HG02763 (cell line): ENCODE measurements around the gene AFTPH.

Experiments
- ATAC-seq: cut with Tn5 transposase; IDR thresholded peaks from one replicate; pipeline ENCODE4 v1.9.1; 2021; ENCODE audit warnings: mild to moderate bottlenecking, moderate library complexity; ENCODE audit not compliant: unreplicated experiment

AFTPH gene

DNA sequence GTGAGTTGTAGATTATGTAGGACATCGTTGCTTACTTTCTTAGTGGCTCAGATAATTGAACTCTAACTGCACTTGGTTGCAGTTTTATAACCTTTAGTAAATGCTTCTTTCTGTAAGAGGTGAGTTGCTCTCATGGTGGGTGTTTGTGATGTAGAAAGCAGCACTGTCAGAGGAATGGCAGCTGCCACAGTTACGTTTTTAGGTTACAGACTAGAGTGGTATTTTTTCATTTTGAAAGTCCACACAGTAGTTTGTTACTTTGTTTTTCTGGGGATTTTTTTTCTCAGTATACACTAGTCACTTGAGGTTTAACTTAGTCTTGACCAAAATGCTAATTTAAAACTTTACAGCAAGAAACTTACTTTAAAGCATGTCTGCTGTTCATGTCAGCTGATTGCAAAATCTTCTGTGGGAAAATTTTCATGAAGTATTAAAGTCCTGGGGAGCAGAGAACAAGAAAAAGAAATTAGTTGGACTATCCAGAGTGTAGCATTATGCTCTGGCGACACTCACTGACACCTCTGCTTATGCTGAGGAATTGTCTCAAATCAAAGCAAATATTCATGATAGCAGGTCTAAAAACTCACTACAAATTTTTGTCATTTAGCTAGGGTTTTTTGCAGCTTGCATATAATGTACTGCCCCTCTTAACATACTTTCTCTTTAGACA, 14.8 kb downstream of the AFTPH start:
- ATAC-seq, result peak; percentile 42

- ATAC-seq, result no peak
Observed at GRCh38 chr2:64540615-64541014, 16.5 kb downstream of the AFTPH start.

GRCh38 chr2:64541547-64541946, 17.4 kb downstream of the AFTPH start:
- ATAC-seq, result no peak

DNA sequence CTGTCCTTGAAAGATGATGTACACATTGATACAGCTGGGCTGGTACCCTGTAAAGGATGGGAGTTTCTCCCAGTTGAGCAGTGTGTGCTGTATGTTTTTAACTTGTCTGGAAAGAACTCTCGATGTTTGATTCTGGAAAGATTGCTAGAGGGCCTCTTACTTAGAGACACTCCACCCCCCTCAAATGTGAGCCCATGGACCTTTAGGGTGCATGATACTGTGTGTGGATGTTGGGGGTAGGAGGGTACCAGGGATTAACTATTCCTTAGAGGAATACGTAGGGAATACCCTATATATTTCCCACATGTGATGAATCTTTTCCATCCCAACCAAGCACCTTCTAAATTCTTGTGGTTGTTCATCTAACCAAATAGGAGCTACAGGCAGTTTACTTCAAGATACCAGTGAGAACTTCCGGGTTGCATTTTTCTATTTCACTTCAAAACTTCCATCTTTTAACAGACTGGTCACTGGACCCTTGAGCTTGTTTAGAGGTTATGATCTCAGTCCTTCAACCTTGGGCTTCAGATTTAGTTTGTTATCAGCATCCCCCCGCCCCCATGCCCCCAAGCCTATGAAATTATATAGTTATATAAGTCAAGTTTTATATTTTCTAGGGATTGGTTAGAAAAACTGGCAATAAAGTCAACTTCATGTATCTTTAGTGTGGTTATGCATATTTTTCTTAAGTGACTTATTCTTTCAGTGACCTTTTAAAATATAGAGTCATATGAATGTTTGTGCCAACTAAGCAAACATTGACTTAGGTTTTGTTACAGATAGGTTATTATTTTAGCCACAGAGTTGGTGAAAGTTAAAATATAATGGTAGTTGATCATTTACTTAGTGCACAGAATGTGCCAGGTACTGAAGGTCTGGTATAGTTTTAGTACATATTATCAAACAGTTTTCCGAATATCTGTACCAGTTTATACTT, 18.2 kb downstream of the AFTPH start:
- no peak for ATAC-seq

- ATAC-seq, result no peak
Observed at GRCh38 chr2:64543008-64543697, 19.0 kb downstream of the AFTPH start.

- ATAC-seq, result no peak
Observed at GRCh38 chr2:64548761-64549160, 24.6 kb downstream of the AFTPH start.

DNA sequence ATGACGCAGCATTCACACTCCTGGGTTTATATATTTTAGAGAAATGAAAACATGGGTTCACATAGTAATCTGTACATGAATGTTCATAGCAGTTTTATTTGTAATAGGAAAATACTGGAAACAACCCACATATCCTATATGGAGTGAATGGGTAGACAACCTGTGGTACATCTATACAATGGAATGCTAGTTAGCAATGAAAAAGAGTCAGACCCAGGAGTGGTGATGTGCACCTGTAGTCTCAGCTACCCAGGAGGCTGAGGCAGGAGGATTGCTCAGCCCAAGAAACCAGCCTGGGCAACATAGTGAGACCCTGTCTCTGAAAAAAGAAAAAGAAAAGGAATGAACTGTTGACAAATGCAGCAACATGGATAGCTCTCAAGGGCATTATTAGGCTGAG, 25.9 kb downstream of the AFTPH start:
- ATAC-seq, result no peak

GRCh38 chr2:64551851-64552250, 27.7 kb downstream of the AFTPH start:
- no peak for ATAC-seq

DNA sequence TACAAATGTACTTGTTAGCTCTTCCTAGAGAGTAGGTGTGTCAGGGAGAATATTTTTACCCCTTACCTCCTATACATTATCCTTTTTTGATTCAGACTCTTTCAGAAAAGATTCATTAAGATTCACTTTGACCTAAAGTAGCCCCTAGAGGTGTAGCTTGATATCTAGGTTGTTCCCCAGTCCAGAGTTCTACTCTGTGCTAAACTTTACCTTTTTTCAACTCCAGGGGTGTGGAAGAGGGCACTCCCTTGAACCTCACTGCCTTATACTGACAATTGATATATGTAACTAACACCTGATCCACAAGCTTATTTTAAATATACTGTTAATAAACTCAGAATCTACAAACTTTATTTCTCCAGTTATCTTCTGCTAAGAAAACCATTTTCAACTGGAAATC, 30.0 kb downstream of the AFTPH start:
- no peak for ATAC-seq

DNA sequence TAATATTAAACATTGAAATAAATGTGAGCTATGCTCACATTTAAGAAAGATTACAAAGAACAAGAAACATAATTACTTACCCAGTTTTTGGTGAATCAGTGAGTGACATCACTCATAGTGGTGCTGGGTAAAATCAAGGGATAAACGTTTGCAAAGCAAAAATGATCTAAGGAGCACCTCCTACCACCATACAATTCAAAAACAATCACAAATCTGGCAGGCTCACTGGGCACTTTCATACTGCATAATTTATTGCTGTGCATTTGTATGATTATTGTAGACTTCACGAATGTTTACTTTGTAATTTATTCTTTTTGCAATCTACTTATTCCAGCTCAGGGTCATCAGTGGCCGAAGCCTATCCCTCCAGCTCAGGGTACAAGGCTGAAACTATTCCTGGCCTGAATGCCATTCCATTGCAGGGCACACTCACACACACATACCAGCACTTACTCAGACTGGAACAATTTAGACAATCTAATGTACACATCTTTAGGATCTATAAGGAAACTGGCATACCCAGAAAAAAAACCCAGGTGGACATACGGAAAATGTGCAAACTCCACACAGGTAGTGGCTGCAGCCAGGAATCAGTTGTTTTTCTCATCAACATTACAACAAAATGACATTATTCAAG, 34.4 kb downstream of the AFTPH start:
- ATAC-seq, result no peak

DNA sequence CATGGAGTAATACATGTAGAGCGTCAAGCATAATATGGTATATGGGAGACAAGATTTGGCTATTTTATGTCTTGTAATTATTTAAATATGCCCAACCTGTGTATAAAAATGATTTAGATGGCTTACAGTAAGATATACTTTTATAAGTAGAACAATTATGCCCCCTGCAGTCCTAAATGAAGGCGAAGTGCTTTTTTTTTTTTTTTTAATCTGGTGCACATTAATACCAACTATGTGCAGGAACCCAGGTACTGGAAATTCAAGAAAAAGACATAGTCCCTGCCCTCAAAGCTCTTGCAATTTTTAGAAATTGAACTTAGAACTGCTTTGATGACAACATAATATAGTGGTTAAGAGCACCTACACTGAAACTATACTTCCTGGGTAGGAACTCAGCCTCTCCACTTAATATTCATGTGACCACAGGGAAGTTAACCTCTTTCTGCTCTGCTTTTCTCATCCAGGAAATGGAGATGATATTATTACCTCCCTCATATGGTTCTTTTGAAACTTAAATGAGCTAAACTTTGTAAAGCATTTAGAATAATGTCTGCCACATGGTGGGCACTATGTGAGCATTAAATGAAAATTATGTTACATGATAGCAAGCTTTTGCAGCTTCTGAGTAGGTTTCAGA, 38.1 kb downstream of the AFTPH start:
- no peak for ATAC-seq

DNA sequence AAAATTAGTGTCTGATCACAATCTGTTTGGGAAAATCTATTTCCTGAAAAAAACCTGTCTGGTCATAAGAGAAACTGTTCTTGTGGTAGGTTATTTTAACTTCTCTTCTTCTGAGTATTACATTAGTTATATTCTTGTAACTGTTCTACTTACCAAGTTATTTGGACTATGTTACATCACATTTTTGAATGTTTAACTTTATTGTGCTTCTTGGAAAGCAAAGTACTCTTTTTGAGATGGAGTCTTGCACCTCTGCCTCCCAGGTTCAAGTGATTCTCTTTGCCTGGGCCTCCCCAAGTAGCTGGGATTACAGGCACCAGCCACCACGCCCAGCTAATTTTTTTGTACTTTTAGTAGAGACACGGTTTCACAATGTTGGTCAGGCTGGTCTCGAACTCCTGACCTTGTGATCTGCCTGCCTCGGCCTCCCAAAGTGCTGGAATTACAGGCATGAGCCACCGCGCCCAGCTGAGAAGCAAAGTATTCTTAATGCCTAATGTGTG, 39.4 kb downstream of the AFTPH start:
- no peak for ATAC-seq

- ATAC-seq, result no peak
Observed at GRCh38 chr2:64565949-64566710, 42.0 kb downstream of the AFTPH start.

DNA sequence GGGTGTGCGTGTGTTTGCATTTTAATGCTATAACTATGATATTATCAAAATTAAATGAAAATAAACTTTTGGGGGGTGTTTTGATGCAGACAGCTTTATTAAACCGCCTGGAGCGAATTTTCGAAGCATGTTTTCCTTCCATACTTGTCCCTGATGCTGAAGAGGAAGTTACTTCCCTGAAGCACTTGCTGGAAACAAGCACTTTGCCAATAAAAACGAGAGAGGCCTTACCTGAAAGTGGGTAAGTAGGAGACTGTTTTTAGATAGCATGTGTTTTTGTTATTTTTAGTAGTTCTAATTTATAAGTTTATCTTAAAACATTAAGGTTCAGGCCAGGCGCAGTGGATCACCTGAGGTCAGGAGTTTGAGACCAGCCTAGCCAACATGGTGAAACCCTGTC, 43.3 kb downstream of the AFTPH start:
- ATAC-seq, result no peak

DNA sequence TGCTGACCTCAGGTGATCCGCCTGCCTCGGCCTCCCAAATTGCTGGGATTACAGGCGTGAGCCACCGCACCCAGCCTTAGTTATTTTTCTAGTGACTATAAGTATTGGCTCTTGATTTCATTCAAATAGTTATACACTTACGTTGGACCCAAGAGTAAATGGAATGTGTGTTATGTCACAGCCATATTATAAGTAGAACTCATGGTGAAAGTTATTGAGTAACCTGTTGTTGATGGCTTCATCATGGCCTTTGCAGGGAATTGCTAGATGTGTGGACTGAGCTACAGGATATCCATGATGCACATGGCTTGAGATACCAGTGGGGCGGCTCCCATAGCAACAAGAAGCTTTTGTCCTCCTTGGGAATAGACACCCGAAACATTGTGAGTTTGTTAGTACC, 44.7 kb downstream of the AFTPH start:
- ATAC-seq, result no peak

DNA sequence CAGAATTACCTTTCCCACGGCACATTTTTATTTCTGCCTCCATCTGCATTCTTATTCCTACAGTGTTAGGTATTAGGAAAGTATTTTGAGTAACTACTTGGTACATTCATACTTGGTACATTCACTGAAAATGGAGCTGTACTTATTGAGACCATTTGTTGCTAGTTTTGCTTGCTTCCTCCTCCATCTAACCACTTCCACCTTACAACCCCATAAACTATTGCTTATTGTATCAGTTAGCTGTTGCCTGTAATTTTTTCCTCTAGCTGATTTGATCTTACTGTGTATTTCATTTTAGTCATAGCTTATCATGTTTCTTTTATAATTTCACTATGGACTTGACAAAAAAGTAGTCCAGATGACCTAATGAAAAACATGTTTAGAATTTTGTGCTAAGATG, 50.7 kb downstream of the AFTPH start:
- ATAC-seq, result no peak

- ATAC-seq, result no peak
Observed at GRCh38 chr2:64581018-64581417, 56.9 kb downstream of the AFTPH start.

GRCh38 chr2:64581777-64582539, 57.8 kb downstream of the AFTPH start:
- ATAC-seq, result peak; percentile 22

- peak; percentile 88 for ATAC-seq
Observed at GRCh38 chr2:64582774-64583340, 58.7 kb downstream of the AFTPH start.
